ENCODE measurements around the gene HEPH.
"Not testable (repeated sequence)": the region's sequence is repeated elsewhere in the genome, so short reads cannot be mapped to it uniquely, and the experiment has no call there.

The HEPH gene

GRCh38 chrX:66200855-66201795, 37.1 kb downstream of the HEPH start:
- in situ Hi-C loops (cut with HindIII; ENCODE audit: low sequenced_read_pairs): no loop called here
- TF ChIP-seq, protein P1, sequence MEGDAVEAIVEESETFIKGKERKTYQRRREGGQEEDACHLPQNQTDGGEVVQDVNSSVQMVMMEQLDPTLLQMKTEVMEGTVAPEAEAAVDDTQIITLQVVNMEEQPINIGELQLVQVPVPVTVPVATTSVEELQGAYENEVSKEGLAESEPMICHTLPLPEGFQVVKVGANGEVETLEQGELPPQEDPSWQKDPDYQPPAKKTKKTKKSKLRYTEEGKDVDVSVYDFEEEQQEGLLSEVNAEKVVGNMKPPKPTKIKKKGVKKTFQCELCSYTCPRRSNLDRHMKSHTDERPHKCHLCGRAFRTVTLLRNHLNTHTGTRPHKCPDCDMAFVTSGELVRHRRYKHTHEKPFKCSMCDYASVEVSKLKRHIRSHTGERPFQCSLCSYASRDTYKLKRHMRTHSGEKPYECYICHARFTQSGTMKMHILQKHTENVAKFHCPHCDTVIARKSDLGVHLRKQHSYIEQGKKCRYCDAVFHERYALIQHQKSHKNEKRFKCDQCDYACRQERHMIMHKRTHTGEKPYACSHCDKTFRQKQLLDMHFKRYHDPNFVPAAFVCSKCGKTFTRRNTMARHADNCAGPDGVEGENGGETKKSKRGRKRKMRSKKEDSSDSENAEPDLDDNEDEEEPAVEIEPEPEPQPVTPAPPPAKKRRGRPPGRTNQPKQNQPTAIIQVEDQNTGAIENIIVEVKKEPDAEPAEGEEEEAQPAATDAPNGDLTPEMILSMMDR (IDR thresholded peaks at IDR 0.05; ENCODE audit: low read depth, low read length, missing control alignments): peak; percentile 7
- no peak overlapping the region for H3K4me3 ChIP-seq (ENCODE audit: low read depth, low read length)
- peak; percentile 5 for DNase-seq (ENCODE audit: low read depth)

DNA sequence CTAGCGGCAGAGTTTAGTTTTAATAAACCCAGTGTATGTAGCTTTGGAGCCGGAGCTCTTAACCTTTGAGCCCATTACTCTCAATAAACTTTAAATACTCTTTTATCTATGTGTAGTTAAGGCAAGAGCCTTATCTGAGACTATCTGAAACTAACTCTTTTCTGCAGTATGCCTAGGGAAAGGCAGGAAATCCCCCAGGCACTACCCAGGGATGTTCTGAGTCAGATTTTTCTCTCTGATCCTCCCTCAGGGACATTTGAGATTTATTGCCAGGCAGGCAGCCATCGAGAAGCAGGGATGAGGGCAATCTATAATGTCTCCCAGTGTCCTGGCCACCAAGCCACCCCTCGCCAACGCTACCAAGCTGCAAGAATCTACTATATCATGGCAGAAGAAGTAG, 39.1 kb downstream of the HEPH start:
- TF ChIP-seq, protein P1 (IDR thresholded peaks at IDR 0.05; ENCODE audit: low read depth, low read length, missing control alignments): no peak
- in situ Hi-C loops (cut with HindIII; ENCODE audit: low sequenced_read_pairs): no loop called here
- DNase-seq (ENCODE audit: low read depth): no peak
- no peak overlapping the region for H3K4me3 ChIP-seq (ENCODE audit: low read depth, low read length)

DNA sequence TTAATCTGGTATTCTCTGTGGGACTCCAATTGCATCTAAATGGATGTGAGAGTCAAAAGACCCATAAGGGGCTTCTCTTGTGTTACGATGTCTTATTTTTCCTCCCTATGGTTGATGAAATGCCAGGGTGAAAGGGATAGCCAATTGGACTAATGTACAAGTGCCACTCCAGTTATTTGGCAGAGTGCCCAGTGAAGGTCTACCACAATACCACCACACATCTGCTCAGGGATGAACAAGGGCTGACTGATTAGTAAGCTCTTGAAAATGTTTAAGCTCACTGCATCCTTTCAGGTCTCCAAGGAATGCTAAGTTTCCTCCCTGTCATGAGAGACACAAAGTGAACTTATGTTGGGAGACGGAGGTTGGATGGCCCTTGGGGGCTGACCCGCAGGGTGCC, 57.8 kb downstream of the HEPH start:
- TF ChIP-seq, protein P1 (IDR thresholded peaks at IDR 0.05; ENCODE audit: low read depth, low read length, missing control alignments): no peak
- DNase-seq (ENCODE audit: low read depth): no peak
- in situ Hi-C loops (cut with HindIII; ENCODE audit: low sequenced_read_pairs): no loop called here

DNA sequence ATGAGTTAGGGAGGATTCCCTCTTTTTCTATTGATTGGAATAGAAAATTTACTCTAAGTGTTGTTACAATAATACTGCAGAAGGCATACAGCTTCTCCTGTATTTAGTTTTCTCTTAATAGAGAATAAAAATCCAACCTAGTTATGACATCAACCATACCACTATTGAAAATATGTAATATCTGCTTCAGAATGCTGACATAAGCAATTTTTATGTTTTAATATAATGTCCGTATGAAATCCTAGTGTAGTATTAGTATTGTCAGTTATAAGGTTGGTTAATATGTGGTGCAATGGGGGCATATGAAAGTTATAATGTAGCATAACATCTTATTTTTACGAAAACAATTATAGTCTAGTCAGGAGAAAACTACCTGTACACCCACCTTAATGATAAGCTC, 68.2 kb downstream of the HEPH start:
- no peak for DNase-seq (ENCODE audit: low read depth)
- no peak overlapping the region for H3K4me3 ChIP-seq (ENCODE audit: low read depth, low read length)
- TF ChIP-seq, protein P1 (IDR thresholded peaks at IDR 0.05; ENCODE audit: low read depth, low read length, missing control alignments): no peak
- in situ Hi-C loops (cut with HindIII; ENCODE audit: low sequenced_read_pairs): no loop called here

More for the DNA sequence above, 57.8 kb downstream of the HEPH start:
- no peak overlapping the region for H3K4me3 ChIP-seq (ENCODE audit: low read depth, low read length)

DNA sequence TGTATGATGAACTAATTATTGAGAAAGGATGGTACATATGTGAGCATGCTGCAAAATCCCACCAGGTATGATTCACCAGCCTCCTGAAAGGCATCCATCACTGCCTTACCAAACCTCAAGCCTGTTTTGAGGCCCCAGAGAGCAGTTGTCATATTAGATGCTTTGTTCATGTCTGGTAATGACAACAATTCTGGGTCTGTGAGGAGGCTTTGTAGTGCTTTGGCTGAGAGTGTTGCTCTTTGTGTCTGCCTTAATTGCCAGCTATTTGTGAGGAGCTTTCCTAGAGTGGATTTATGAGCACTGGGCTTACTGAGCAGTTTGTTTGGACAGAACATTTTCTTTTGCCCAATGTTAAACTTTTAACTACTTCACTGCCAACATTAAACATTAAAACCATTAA, 69.2 kb downstream of the HEPH start:
- no peak for DNase-seq (ENCODE audit: low read depth)
- in situ Hi-C loops (cut with HindIII; ENCODE audit: low sequenced_read_pairs): no loop called here
- TF ChIP-seq, protein P1 (IDR thresholded peaks at IDR 0.05; ENCODE audit: low read depth, low read length, missing control alignments): no peak
- no peak overlapping the region for H3K4me3 ChIP-seq (ENCODE audit: low read depth, low read length)

GRCh38 chrX:66233904-66234303, 69.9 kb downstream of the HEPH start:
- in situ Hi-C loops (cut with HindIII; ENCODE audit: low sequenced_read_pairs); DNase-seq (ENCODE audit: low read depth); H3K4me3 ChIP-seq (ENCODE audit: low read depth, low read length): not testable (repeated sequence)

DNA sequence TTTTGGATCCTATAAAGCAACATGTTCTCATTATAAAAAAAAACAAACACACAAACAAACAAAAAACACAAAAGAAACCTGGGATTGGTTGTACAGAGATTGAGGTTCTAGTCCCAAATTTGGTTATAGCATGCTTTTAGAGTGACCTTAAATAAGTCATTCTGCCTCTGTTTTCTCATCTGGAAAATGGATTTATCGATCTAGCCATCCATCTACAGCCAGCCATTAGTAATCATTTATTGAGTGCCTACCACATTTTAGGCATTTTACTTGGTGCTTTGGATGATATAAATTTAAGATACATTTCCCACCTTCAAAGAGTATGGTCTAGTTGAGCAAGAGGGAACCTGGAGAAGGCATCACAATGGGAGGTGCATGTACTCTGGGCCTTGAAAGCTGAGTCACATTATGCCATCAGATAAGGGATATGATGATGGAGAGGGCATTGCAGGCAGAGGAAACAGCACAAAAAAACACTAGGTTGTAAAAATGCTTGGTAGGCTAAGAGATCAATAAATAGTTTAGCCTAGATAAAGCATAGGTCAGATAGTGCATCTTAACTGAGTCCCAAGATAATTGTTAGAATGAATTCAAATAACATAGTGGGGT, 91.4 kb downstream of the HEPH start:
- DNase-seq (ENCODE audit: low read depth): no peak
- TF ChIP-seq, protein P1 (IDR thresholded peaks at IDR 0.05; ENCODE audit: low read depth, low read length, missing control alignments): no peak
- H3K4me3 ChIP-seq (ENCODE audit: low read depth, low read length): no peak overlapping the region
- in situ Hi-C loops (cut with HindIII; ENCODE audit: low sequenced_read_pairs): no loop called here
